ENCODE results near the gene RFX2.
"Not testable (repeated sequence)": the region's sequence is repeated elsewhere in the genome, so short reads cannot be mapped to it uniquely, and the experiment has no call there.

Gene RFX2

GRCh38 chr19:5989388-5990074, 120.8 kb downstream of the RFX2 start:
- peaks cover 5 to 10% of the 10 kb centered on the region in 2 experiments for H3K4me1 ChIP-seq (ENCODE audit: control insufficient read depth in 1 of 2, insufficient read depth in 1 of 2, low read depth in 1 of 2, low read length in 1 of 2)
- H3K4me3 ChIP-seq (ENCODE audit: low read depth in 1 of 2, low read length in 1 of 2) = no peak overlapping the region
- H3K27me3 ChIP-seq = no peaks in the 10 kb centered on the region
- H3K9me3 ChIP-seq = no peaks in the 10 kb centered on the region
- H3K36me3 ChIP-seq = peaks cover 23% of the 10 kb centered on the region
- no peak for TF ChIP-seq CTCF (IDR thresholded peaks at IDR 0.05)
- H3K27ac ChIP-seq = no peak overlapping the region

GRCh38 chr19:5988517-5989387, 121.5 kb downstream of the RFX2 start:
- H3K9me3 ChIP-seq = no peaks in the 10 kb centered on the region
- peaks cover 5 to 10% of the 10 kb centered on the region in 2 experiments for H3K4me1 ChIP-seq (ENCODE audit: control insufficient read depth in 1 of 2, insufficient read depth in 1 of 2, low read depth in 1 of 2, low read length in 1 of 2)
- H3K27ac ChIP-seq = no peak overlapping the region
- no peak overlapping the region for H3K4me3 ChIP-seq (ENCODE audit: low read depth in 1 of 2, low read length in 1 of 2)
- no peaks in the 10 kb centered on the region for H3K27me3 ChIP-seq
- peaks cover 15% of the 10 kb centered on the region for H3K36me3 ChIP-seq
- TF ChIP-seq CTCF (IDR thresholded peaks at IDR 0.05) = no peak

GRCh38 chr19:5987077-5987818, 123.1 kb downstream of the RFX2 start:
- Histone ChIP-seq H3K9me3 (no peaks in the 10 kb centered on the region), H3K36me3 (peaks cover 4% of the 10 kb centered on the region), H3K4me3 (ENCODE audit: low read depth in 1 of 2, low read length in 1 of 2) (peak overlapping the region; percentile 47 to 58), H3K4me1 (ENCODE audit: control insufficient read depth in 1 of 2, insufficient read depth in 1 of 2, low read depth in 1 of 2, low read length in 1 of 2) (peaks cover 10 to 15% of the 10 kb centered on the region in 2 experiments), H3K27ac (peak overlapping the region; percentile 5), H3K27me3 (no peaks in the 10 kb centered on the region)
- peak; percentile 88 for TF ChIP-seq CTCF (IDR thresholded peaks at IDR 0.05)

GRCh38 chr19:5985837-5986236, 124.5 kb downstream of the RFX2 start:
- peaks cover 10 to 15% of the 10 kb centered on the region in 2 experiments for H3K4me1 ChIP-seq (ENCODE audit: control insufficient read depth in 1 of 2, insufficient read depth in 1 of 2, low read depth in 1 of 2, low read length in 1 of 2)
- not testable (repeated sequence) for H3K4me3 ChIP-seq (ENCODE audit: low read depth in 1 of 2, low read length in 1 of 2); H3K27me3 ChIP-seq; H3K9me3 ChIP-seq; H3K36me3 ChIP-seq; H3K27ac ChIP-seq

- peaks cover 10 to 15% of the 10 kb centered on the region in 2 experiments for H3K4me1 ChIP-seq (ENCODE audit: control insufficient read depth in 1 of 2, insufficient read depth in 1 of 2, low read depth in 1 of 2, low read length in 1 of 2)
- H3K9me3 ChIP-seq = no peaks in the 10 kb centered on the region
- TF ChIP-seq CTCF (IDR thresholded peaks at IDR 0.05) = no peak
- no peak overlapping the region for H3K27ac ChIP-seq
- H3K27me3 ChIP-seq = no peaks in the 10 kb centered on the region
- no peaks in the 10 kb centered on the region for H3K36me3 ChIP-seq
- no peak overlapping the region for H3K4me3 ChIP-seq (ENCODE audit: low read depth in 1 of 2, low read length in 1 of 2)
Observed at GRCh38 chr19:5985098-5985783, 125.1 kb downstream of the RFX2 start.
